HG03060 (cell line): ENCODE results near the gene GPRIN1.

Experiments used
- ATAC-seq: cut with Tn5 transposase; IDR thresholded peaks from one replicate; pipeline ENCODE4 v1.9.1; 2021; ENCODE audit warnings: low read depth, moderate number of reproducible peaks; ENCODE audit not compliant: unreplicated experiment

The GPRIN1 gene

DNA sequence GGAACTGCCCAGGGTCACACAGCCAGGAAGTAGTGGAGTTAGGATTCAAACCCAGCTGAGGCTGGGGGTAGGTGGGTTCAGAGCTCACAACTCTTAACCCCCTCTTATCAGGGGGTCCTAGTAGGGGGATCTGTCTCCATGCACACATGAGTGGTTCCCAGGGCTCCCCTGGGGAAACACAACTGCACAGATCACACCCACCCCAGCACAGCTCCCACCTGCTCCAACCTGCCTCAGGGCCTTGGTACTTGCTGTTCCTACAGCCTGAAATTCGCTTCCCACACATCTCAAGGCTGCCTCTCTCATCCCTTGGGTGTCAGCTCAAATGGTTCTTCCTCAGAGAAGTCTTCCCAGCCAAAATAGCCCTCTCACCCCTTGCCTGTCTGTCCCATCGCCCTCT is 15.6 kb upstream of the GPRIN1 start:
- ATAC-seq = no peak

DNA sequence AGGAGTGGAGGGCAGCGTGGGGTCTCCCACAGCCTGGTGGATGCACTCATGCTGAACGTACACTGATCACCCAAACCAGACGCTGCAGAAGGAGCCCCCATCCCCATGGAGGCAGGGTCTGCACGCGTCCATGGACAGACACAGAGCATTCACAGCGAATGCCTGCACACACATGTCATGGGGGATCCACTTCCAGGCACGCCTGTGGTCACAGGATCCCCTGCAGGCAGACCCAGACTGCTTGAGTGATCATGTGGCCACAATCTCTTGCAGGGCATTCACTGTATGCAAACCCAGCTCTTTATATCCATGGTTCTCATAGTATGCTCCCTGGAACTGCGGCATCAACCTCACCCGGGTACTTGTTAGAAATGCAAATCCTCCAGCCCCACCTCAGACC is 15.0 kb upstream of the GPRIN1 start:
- ATAC-seq = no peak

DNA sequence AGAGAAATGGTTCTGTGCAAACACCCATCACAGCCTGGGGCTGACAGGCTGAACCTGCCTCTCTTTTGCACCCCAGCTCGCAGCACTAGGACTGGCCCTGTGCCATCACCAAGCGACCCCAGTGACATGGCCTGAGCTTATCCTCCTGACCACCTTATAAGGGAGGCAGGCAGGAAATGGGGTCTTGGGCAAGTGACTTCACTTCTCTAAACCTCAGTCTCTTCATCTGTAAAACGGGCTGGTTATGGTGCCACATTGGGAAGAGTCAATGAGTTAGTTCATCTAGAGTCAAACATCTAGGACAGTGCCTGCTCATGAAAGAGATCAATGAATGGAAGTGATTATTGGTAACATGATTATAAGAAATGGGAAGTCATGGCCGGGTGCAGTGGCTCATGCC is 14.2 kb upstream of the GPRIN1 start:
- ATAC-seq = no peak

GRCh38 chr5:176621661-176622079 is 11.7 kb upstream of the GPRIN1 start:
- no peak for ATAC-seq

DNA sequence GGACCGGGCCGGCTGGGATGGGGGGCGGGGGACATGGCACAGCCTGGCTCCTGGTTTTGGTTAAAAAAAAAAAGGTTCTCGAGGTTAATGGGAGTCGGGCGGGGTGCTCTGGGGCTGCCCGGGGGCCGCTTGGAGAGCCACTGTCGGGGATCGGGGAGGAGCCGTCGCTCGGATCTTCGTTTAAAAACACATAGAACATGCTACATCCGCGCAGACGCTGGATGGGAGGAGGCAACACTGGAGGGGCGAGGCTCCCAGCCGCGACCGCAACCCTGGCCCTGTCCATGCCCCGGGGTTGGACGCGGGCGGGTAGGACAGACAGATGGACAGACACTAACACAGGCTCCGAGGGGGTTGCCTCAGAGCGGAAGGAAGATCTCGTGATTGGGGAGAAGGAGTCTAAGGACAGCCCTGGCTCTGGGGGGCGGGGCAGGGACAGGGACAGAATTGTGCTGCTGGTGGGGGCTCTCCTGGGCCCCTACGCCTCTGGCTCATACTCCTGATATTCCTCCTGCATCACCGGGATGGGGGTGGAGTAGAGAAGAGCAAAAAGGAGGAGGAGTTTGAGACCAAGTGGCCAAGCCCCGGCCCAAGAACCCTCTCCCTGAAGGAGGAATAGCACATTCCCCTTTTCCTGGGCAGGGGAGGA is 10.5 kb upstream of the GPRIN1 start:
- no peak for ATAC-seq

DNA sequence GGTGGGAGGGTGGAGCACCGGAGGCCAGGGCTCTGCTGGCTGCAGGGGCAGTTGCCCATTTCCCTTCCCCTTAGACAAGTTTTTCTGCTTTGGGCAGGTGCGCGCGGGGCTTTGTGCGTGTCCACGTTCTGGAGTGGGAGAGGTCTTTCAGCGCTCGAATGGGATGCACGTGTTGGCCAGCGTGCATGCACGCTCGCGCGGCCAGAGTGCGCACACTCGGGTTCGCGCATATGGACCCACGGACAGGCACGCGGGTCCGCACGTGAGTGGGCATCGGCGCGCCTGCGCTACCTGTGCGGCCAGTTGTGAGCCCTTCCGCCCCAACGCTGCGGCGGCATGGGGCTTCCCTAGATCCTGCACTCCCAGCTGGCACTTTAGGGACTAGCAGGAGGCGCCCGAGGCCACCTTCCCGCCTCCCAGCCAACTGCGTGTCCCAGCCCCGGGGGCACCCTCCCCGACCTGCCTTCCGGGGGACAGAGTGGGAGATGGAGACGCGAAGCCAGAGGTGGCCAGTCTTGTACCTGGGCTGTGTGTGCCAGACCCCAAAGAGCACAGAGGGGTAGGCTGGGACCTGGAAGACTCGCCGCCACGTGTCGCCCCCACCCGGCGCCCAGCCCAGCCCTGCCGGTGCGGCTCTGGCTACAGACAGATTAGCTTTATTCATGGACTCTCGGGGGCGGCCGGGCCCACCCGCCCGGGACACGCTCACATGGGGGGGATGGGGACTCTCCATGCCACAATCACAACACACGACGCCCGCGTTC is 9.8 kb upstream of the GPRIN1 start:
- no peak for ATAC-seq

DNA sequence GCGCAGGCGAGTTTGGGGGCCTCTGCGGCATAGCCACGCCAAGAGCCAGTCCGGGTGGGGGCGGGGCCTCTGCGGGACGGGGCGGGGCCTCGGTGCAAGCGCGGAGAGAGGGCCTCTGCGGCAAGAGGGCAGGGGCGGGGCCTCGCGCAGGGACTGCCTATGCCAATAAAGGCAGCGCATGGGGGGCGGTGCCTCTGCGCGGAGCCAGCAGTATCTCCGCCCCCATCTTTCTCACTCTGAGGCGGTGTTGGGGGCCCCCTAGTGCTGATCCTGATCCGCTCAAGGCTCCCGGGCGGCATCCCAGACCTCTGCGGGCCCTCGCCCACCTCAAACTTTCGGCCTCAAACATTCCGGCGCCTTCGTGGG is 9.2 kb upstream of the GPRIN1 start:
- ATAC-seq = no peak

- ATAC-seq = no peak
Measured at GRCh38 chr5:176618783-176619182, 8.8 kb upstream of the GPRIN1 start.

- ATAC-seq = no peak
Measured at GRCh38 chr5:176616511-176616910, 6.6 kb upstream of the GPRIN1 start.

DNA sequence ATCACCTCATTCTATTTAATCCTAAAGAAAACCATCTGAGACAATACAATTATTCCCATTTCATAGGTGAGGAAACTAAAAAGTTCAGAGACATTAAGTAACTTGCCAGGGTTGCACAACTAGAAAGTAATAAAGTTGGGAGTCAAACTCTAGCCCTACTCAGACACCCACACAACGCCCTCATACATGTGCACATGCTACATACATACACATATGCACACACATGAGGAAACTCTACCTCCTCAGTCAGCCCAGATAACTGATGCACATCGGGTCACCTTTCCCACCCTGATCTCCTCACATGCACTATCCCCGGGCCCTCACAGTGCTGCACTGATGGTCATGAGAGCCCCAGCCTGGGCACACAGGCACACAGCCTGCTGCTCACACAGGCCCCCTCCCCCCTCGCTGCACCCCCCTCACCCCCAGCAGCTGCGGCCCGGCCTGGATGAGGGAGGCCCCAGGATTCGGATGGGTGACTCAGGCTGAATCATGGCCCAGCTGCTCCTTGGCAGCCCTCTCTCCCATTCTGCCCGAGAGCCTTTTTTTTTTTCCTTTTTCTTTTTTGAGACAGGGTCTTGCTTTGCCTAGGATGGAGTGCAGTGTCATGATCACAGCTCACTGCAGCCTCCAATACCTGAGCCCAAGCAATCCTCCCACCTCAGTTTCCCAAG is 5.0 kb upstream of the GPRIN1 start:
- ATAC-seq = no peak

GRCh38 chr5:176612855-176613254 is 2.9 kb upstream of the GPRIN1 start:
- ATAC-seq = no peak

- no peak for ATAC-seq
Measured at GRCh38 chr5:176612008-176612407, 2.1 kb upstream of the GPRIN1 start.

DNA sequence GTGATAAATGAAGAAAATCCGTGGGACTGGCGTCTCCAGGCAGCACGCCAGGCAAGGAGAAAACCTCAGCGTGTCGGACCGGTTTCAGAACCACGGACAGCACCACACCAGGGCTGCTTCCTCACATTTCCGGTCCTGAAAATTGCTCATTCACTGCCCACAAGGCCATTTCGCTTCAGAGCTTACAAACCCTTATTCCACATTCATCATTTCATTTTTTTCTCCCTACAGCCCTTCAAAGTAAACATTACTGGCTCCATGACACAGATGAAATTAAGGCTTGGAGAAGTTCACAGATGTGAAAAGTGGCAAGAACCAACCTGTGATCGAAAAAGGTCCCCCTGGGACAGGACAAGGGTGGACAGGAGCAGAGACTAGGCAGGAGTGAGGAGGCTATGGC is 1.5 kb upstream of the GPRIN1 start:
- ATAC-seq = no peak

- no peak for ATAC-seq
Measured at GRCh38 chr5:176610435-176610773, 448 bp upstream of the GPRIN1 start.

GRCh38 chr5:176608937-176609723 is 826 bp downstream of the GPRIN1 start:
- ATAC-seq = no peak

DNA sequence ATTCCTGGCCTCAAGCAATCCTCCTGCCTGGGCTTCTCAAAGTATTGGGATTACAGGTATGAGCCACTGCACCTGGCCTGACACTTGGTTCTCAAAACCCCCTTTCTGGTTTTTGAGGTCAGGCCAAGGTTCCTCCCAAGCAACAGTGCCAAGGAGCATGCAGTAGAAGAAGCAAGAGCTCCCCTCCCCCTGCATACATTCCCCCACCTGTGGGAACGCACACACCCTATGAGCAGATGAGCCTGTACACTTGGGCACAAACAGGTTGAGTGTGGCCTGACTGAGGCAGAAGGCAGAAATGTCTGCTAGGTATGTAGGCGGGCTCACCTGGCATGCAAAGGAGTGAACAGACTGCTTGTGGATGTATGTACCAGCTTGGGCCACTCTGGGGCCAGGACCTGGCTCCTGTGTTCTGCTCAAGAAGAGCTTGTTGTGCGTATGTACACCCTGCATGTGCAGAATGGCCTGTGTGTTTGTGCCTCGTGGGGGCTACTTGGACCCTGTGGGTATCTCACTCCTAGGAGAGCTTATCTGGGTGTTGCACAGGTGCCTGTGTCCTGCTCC is 1.7 kb downstream of the GPRIN1 start:
- no peak for ATAC-seq

DNA sequence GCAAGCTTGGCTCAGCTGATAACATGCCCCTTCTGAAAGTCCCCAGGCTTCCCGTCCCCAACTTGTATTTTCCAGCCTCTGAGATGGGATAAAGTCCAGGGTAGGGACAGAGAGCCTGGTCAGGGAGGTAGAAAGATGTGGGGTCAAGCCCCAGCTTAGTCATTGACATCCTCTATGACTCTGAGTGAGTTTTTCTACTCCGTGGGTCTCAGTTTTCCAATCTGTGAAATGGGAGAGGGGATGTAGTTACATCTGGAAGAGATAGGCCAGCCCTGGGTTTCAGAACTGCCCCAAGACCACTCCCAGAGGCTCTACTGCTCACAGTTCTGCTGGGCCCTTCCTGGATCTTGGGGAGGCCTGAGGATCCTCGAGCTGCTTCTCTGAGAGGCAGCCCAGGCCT is 3.1 kb downstream of the GPRIN1 start:
- ATAC-seq = no peak

DNA sequence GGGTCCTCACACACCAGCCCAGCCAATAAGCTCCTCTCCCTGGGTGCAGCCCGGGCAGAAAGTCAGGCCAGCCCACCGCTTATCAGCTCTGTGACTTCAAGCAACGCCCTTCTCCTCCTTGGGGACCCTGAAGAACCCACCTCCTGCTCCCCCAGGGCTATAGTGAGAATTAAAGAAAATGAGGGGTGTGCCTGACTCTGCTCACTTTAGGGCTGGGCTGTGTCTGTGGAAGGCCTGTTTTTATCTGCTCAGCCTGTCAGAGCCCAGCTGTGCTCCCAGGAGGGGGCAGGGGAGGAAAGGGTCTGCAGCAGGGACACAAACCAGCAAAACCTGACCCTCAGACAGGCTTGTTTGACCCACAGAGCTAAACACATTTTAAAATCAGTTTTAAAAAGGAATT is 3.9 kb downstream of the GPRIN1 start:
- no peak for ATAC-seq

DNA sequence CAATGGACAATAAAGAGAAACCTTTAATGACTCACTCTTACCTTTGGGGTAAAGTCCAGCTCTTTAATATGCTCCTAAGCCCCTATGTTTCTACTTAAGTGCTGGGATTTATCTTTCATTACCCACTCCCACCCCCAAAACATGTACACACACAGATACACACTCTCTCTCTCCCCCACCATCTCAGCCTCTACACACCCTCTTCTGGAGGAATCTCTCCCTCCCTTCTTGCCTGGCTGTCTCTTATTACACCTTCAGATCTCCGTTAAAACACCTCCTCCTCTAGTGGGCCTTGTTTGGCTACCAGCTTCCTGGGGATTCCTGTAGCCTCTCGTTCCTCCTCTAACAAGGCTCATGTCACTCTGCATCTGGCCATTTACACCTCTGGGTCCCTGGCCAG is 6.9 kb downstream of the GPRIN1 start:
- no peak for ATAC-seq

DNA sequence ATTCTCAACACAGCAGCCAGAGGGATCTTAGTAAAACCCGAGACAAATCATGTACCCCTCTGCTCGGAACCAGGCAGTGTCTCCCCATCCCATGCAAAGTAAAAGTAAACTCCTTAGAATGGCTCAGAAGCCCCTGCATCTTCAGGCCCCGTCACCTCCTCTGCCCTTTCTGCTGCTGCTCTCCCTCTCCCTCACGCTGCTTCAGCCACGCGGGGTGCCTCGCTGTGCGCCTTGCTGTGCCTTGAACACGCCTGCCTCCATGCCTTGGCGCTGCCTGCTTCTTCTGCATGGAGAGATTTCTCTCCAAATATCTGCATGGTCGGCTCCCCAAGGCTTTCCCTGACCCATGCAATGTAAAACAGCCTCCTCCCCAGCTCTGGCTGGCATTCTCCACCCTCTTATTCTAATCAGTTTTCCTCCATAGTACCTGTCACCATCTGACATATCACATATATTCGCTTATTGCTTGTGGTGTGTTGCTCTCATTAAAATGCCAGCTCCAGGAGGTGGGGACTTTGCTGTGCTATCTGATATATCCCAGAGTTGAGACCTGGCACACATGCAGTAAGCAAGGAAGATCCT is 8.0 kb downstream of the GPRIN1 start:
- no peak for ATAC-seq
